ENCODE measurements around the gene SHISAL1.

Gene SHISAL1

GRCh38 chr22:44312766-44313165 is at the start of gene SHISAL1:
SHISAL1 (minus strand) TSS chr22:44312951; CDS start chr22:44300945, 12,006 bp downstream.
- no peak for DNase-seq (ENCODE audit: low read depth in 2 of 2)

GRCh38 chr22:44361391-44362126 is 48.8 kb upstream of the SHISAL1 start:
- no peak for DNase-seq (ENCODE audit: low read depth in 2 of 2)

GRCh38 chr22:44360668-44361381 is 48.1 kb upstream of the SHISAL1 start:
- DNase-seq (ENCODE audit: low read depth in 2 of 2), result no peak

GRCh38 chr22:44360306-44360667 is 47.5 kb upstream of the SHISAL1 start:
- DNase-seq (ENCODE audit: low read depth in 2 of 2), result no peak

- no peak for DNase-seq (ENCODE audit: low read depth in 2 of 2)
These were observed 46.9 kb upstream of the SHISAL1 start for GRCh38 chr22:44359496-44360110.

GRCh38 chr22:44358709-44359440 is 46.1 kb upstream of the SHISAL1 start:
- no peak for DNase-seq (ENCODE audit: low read depth in 2 of 2)

- DNase-seq (ENCODE audit: low read depth in 2 of 2), result no peak
These were observed 45.3 kb upstream of the SHISAL1 start for GRCh38 chr22:44357966-44358465.

- DNase-seq (ENCODE audit: low read depth in 2 of 2), result no peak
These were observed 44.7 kb upstream of the SHISAL1 start for GRCh38 chr22:44357296-44357965.

GRCh38 chr22:44355716-44356070 is 42.9 kb upstream of the SHISAL1 start:
- DNase-seq (ENCODE audit: low read depth in 2 of 2), result no peak

- DNase-seq (ENCODE audit: low read depth in 2 of 2), result no peak
These were observed 41.5 kb upstream of the SHISAL1 start for GRCh38 chr22:44354288-44354687.

- no peak for DNase-seq (ENCODE audit: low read depth in 2 of 2)
These were observed 40.3 kb upstream of the SHISAL1 start for GRCh38 chr22:44353041-44353440.

- no peak for DNase-seq (ENCODE audit: low read depth in 2 of 2)
These were observed 39.8 kb upstream of the SHISAL1 start for GRCh38 chr22:44352378-44353035.

- no peak for DNase-seq (ENCODE audit: low read depth in 2 of 2)
These were observed 39.1 kb upstream of the SHISAL1 start for GRCh38 chr22:44351685-44352377.

GRCh38 chr22:44351037-44351436 is 38.3 kb upstream of the SHISAL1 start:
- no peak for DNase-seq (ENCODE audit: low read depth in 2 of 2)

GRCh38 chr22:44349594-44349993 is 36.8 kb upstream of the SHISAL1 start:
- no peak for DNase-seq (ENCODE audit: low read depth in 2 of 2)

GRCh38 chr22:44348971-44349560 is 36.3 kb upstream of the SHISAL1 start:
- DNase-seq (ENCODE audit: low read depth in 2 of 2), result no peak

- DNase-seq (ENCODE audit: low read depth in 2 of 2), result no peak
These were observed 34.8 kb upstream of the SHISAL1 start for GRCh38 chr22:44347549-44347948.

GRCh38 chr22:44347080-44347479 is 34.3 kb upstream of the SHISAL1 start:
- no peak for DNase-seq (ENCODE audit: low read depth in 2 of 2)

GRCh38 chr22:44345872-44346271 is 33.1 kb upstream of the SHISAL1 start:
- no peak for DNase-seq (ENCODE audit: low read depth in 2 of 2)

GRCh38 chr22:44344407-44344806 is 31.7 kb upstream of the SHISAL1 start:
- DNase-seq (ENCODE audit: low read depth in 2 of 2), result no peak
